ENCODE data around the gene CACNA1D. TPM values are rescaled to one million over a fixed set of nuclear protein-coding genes. Genes with fewer than 3 reads are reported as not detected.

The CACNA1D gene
- total RNA-seq, 4 donors from 2014 or later = 12.7 to 98.9 (median 25.0) TPM

DNA sequence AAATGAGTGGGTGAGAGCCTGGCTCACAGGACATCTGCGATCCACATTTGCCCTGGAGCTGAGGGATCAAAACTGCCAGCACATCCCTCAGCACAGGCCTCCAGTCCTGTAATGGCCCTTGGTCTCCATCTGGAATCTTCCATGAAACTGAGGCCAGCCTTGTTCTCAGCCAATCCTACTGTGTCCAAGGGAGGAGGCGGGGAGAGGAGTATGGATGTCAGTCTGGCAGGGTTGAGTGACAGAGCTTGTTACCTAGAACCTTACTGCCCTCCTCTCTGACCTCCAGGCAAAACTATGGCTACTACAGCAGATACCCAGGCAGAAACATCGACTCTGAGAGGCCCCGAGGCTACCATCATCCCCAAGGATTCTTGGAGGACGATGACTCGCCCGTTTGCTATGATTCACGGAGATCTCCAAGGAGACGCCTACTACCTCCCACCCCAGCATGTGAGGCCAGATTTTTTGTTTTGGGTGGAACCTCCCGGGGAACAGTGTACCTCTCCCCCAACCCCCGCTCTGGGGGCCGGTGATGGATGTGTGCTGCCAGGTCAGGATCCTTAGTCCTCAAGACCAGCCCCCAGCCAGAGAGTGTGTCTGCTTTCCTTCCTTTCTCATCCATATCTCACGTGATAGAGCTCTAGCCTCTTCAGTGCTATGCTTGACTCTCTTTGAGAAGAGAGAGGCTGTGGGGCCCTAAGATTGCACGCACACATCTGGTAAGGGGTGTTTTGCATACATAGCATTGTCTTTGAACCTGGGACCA lies 310.5 kb downstream of the CACNA1D start:
- H3K27ac ChIP-seq = no peak overlapping the region
- no peaks in the 10 kb centered on the region for H3K36me3 ChIP-seq
- no peaks in the 10 kb centered on the region for H3K27me3 ChIP-seq
- H3K4me3 ChIP-seq = no peak overlapping the region
- WGBS, 2 donors (ENCODE audit: low coverage in 1 of 2) = 75 to 80% methylated on average over 1 to 14 of the region's 14 CpGs
- peaks cover 0 to 14% (median 12%) of the 10 kb centered on the region in 4 donors for H3K4me1 ChIP-seq
- in situ Hi-C loops (cut with MboI; ENCODE audit: low pct_ligation_motif_present in 1 of 4, low pct_unique_long_range_greater_than_20kb in 1 of 4, low sequenced_read_pairs in 3 of 4) (no loop called here), intact Hi-C loops (cut with DNase I; ENCODE audit: low total_unique reads) (no loop called here)
- H3K9me3 ChIP-seq = no peaks in the 10 kb centered on the region
- DNase-seq = no peak
- TF ChIP-seq EP300 (IDR thresholded peaks at IDR 0.05; ENCODE audit: low read depth) (no peak), POLR2A (IDR thresholded peaks at IDR 0.05) (no peak), CTCF (IDR thresholded peaks at IDR 0.05) (no peak), POLR2AphosphoS5 (IDR thresholded peaks at IDR 0.05) (no peak)

- Histone ChIP-seq H3K4me1 (peaks cover 0 to 14% (median 12%) of the 10 kb centered on the region in 4 donors), H3K27me3 (no peaks in the 10 kb centered on the region), H3K9me3 (no peaks in the 10 kb centered on the region), H3K36me3 (no peaks in the 10 kb centered on the region), H3K4me3 (no peak overlapping the region), H3K27ac (no peak overlapping the region)
- intact Hi-C loops (cut with DNase I; ENCODE audit: low total_unique reads) (no loop called here), in situ Hi-C loops (cut with MboI; ENCODE audit: low pct_ligation_motif_present in 1 of 4, low pct_unique_long_range_greater_than_20kb in 1 of 4, low sequenced_read_pairs in 3 of 4) (no loop called here)
- TF ChIP-seq POLR2AphosphoS5 (IDR thresholded peaks at IDR 0.05) (no peak), CTCF (IDR thresholded peaks at IDR 0.05) (no peak), POLR2A (IDR thresholded peaks at IDR 0.05) (no peak), EP300 (IDR thresholded peaks at IDR 0.05; ENCODE audit: low read depth) (no peak)
- 71 to 80% methylated on average over 1 to 4 of the region's 4 CpGs for WGBS, 2 donors (ENCODE audit: low coverage in 1 of 2)
- DNase-seq = no peak
These were observed 311.2 kb downstream of the CACNA1D start for GRCh38 chr3:53805463-53806159.

- in situ Hi-C loops (cut with MboI; ENCODE audit: low pct_ligation_motif_present in 1 of 4, low pct_unique_long_range_greater_than_20kb in 1 of 4, low sequenced_read_pairs in 3 of 4) = no loop called here
- Histone ChIP-seq H3K36me3 (no peaks in the 10 kb centered on the region), H3K4me1 (peaks cover 0 to 14% (median 12%) of the 10 kb centered on the region in 4 donors), H3K9me3 (no peaks in the 10 kb centered on the region), H3K27me3 (no peaks in the 10 kb centered on the region), H3K27ac (peak overlapping the region in 3 of 4 donors; percentile 19 to 65 (median 42)), H3K4me3 (no peak overlapping the region)
- DNase-seq = peak; percentile 65
- WGBS, 2 donors (ENCODE audit: low coverage in 1 of 2) = 43 to 63% methylated on average over 4 to 10 of the region's 10 CpGs
- intact Hi-C loops (cut with DNase I; ENCODE audit: low total_unique reads) = no loop called here
- TF ChIP-seq POLR2AphosphoS5 (IDR thresholded peaks at IDR 0.05) (peak in 1 of 3 donors; percentile 27), POLR2A (IDR thresholded peaks at IDR 0.05) (peak; percentile 22), CTCF (IDR thresholded peaks at IDR 0.05) (no peak)
These were observed 312.0 kb downstream of the CACNA1D start for GRCh38 chr3:53806182-53807116.
